ENCODE results near the gene NLRC5.

DNA sequence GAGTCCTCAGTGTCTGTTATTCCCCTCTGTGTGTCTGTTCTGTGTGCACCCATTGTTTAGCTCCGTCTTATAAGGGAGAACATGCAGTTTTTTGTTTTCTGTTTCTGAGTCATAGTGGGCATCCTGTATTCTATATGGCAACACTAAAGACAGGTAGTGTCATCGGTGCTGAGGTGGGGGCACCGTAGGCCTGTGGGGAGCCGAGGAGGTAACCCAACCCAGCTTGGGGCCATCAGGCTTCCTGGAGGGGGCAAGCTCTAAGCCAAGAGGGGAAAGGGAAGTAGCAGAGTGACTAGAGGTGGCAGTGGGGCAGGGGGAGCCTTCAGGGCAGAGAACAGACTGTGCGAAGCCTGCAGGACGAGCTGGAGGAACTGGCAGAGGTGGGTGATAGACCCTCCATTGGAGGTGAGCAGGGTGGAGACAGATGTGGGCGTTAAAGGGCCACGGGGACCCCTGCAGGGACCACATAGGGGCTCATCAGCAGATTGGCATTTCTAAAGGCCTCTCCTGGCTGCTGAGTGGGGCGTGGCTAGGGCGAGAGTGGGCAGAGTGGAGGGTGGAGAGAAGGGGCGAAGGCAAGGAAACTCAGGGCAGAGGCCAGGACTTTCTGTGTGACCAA lies 139.5 kb downstream of the NLRC5 start:
- TF ChIP-seq, protein P1, sequence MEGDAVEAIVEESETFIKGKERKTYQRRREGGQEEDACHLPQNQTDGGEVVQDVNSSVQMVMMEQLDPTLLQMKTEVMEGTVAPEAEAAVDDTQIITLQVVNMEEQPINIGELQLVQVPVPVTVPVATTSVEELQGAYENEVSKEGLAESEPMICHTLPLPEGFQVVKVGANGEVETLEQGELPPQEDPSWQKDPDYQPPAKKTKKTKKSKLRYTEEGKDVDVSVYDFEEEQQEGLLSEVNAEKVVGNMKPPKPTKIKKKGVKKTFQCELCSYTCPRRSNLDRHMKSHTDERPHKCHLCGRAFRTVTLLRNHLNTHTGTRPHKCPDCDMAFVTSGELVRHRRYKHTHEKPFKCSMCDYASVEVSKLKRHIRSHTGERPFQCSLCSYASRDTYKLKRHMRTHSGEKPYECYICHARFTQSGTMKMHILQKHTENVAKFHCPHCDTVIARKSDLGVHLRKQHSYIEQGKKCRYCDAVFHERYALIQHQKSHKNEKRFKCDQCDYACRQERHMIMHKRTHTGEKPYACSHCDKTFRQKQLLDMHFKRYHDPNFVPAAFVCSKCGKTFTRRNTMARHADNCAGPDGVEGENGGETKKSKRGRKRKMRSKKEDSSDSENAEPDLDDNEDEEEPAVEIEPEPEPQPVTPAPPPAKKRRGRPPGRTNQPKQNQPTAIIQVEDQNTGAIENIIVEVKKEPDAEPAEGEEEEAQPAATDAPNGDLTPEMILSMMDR (IDR thresholded peaks at IDR 0.05; ENCODE audit: borderline replicate concordance, extremely low read depth, low read length, poor library complexity, severe bottlenecking) = no peak
- TF ChIP-seq EZH2 (IDR thresholded peaks at IDR 0.05; ENCODE audit: borderline replicate concordance, low read depth, low read length, severe bottlenecking) = no peak

All from DND-41 (cell line).